Right lobe of liver (tissue), 6 donors: ENCODE data around the gene SHROOM2. TPM values are rescaled to one million over a fixed set of nuclear protein-coding genes. Genes with fewer than 3 reads are reported as not detected.

ENCODE experiments used
- ATAC-seq, 4 donors: fragments of 200-7000 bp; cut with Tn5 transposase; one replicate each; pipeline ENCODE4 v1.9.1; 2020; ENCODE audit warnings: mild to moderate bottlenecking in 4 of 4, moderate library complexity in 4 of 4
- DNase-seq, 3 donors: peaks; one replicate each; pipeline ENCODE4 v3.0.0-alpha.2; 2020
- H3K27ac ChIP-seq, 3 donors: fragments of 200-600 bp; one replicate each; pipeline ENCODE4 v1.8.0; 2022
- H3K27me3 ChIP-seq, 2 donors: fragments of 200-600 bp; one replicate each; pipeline ENCODE4 v1.8.0; 2022
- H3K36me3 ChIP-seq, 4 donors: fragments of 200-600 bp; sonication (generic) in 1 of 4; one replicate each; pipeline versions ENCODE4 v1.5.1 to v1.8.0; 2017 to 2022; ENCODE audit warnings: control low read depth in 1 of 4
- H3K4me1 ChIP-seq, 4 donors: fragments of 200-600 bp; sonication (generic) in 1 of 4; one replicate each; pipeline versions ENCODE4 v1.5.1 to v1.8.0; 2017 to 2022; ENCODE audit warnings: control low read depth in 1 of 4
- H3K4me3 ChIP-seq, 3 donors: fragments of 200-600 bp; one replicate each; pipeline ENCODE4 v1.8.0; 2022
- H3K9me3 ChIP-seq, 4 donors: fragments of 200-600 bp; sonication (generic) in 1 of 4; one replicate each; pipeline versions ENCODE4 v1.5.1 to v1.8.0; 2017 to 2022; ENCODE audit warnings: control low read depth in 1 of 4
- CTCF ChIP-seq, 4 donors: fragments of 200-600 bp in 3 of 4; fragments of 450-650 bp in 1 of 4; IDR thresholded peaks; one replicate each; pipeline versions ENCODE4 v1.5.1 to v1.8.0; 2016 to 2022; ENCODE audit warnings: antibody characterized with exemption in 4 of 4, mild to moderate bottlenecking in 2 of 4
- POLR2A ChIP-seq: fragments of 450-650 bp; IDR thresholded peaks from one replicate; pipeline ENCODE4 v1.6.1; 2017; ENCODE audit warnings: antibody characterized with exemption, mild to moderate bottlenecking
- WGBS: methylation state at CpG from one replicate; pipeline ENCODE4 v1.1.6; 2018; ENCODE audit warnings: low coverage, low lambda C conversion rate; ENCODE audit not compliant: insufficient coverage; ENCODE audit errors: missing lambda C conversion rate; 5-methylcytosine and 5-hydroxymethylcytosine counted together
- intact Hi-C, 2 donors: fragments of 100-400 bp; cut with DNase I; formaldehyde crosslinking; loops; one replicate each; pipeline versions ENCODE4 v1.11.2 to v1.14.1; 2022
- total RNA-seq, 6 experiments: library from RNA; depleted of rRNA in 2 of 6; stranded (reverse); fragments of >200 nt in 2 of 6; fragmentation: NEBNext Ultra II Directional in 3 of 6; extraction: Animal tissue kit (Norgen Biotek cat#: 25700) in 3 of 6; gene quantifications; one replicate each; pipeline versions ENCODE4 v1.1.0 to v1.2.4, GENCODE V29; 2016 to 2023
- donor health status: DM: no; HTN: yes; CAD: no.
- donor health status: DM: no; HTN: no; CAD: no.
- donor health status: DM: no; HTN: no; CAD: no.
- donor health status: DM: no; HTN: yes; CAD: no.
- donor health status: DM: no; HTN: yes; CAD: no.

Gene SHROOM2
- total RNA-seq, 6 experiments from 2014 or later, result 3.6 to 7.5 (median 3.9) TPM

GRCh38 chrX:9948406-9948805 lies 162.2 kb downstream of the SHROOM2 start:
- H3K4me1 ChIP-seq, result no peaks in the 10 kb centered on the region
- DNase-seq (no peak), ATAC-seq (no peak)
- peaks cover 0 to 6% (median 0%) of the 10 kb centered on the region in 4 donors for H3K36me3 ChIP-seq
- no peaks in the 10 kb centered on the region for H3K27me3 ChIP-seq
- no peak for TF ChIP-seq CTCF (IDR thresholded peaks at IDR 0.05)
- no peak for TF ChIP-seq POLR2A
- no peak overlapping the region for H3K27ac ChIP-seq
- H3K9me3 ChIP-seq, result no peaks in the 10 kb centered on the region
- intact Hi-C loops, result no loop called here
- WGBS, result 81% methylated on average over 8 of the region's 9 CpGs
- no peak overlapping the region for H3K4me3 ChIP-seq

GRCh38 chrX:9952300-9952699 lies 166.1 kb downstream of the SHROOM2 start:
- intact Hi-C loops, result no loop called here
- no peak overlapping the region for H3K27ac ChIP-seq
- 25% methylated on average over 1 of the region's 1 CpG for WGBS
- H3K27me3 ChIP-seq, result no peaks in the 10 kb centered on the region
- no peak for TF ChIP-seq CTCF (IDR thresholded peaks at IDR 0.05)
- no peak for TF ChIP-seq POLR2A
- DNase-seq (no peak), ATAC-seq (peak; percentile 64 to 91 (median 86))
- H3K36me3 ChIP-seq, result no peaks in the 10 kb centered on the region
- H3K4me1 ChIP-seq, result no peaks in the 10 kb centered on the region
- no peaks in the 10 kb centered on the region for H3K9me3 ChIP-seq
- H3K4me3 ChIP-seq, result no peak overlapping the region

GRCh38 chrX:9953396-9953795 lies 167.2 kb downstream of the SHROOM2 start:
- TF ChIP-seq POLR2A, result no peak
- TF ChIP-seq CTCF (IDR thresholded peaks at IDR 0.05), result no peak
- Histone ChIP-seq H3K4me1 (no peaks in the 10 kb centered on the region), H3K9me3 (no peaks in the 10 kb centered on the region), H3K4me3 (no peak overlapping the region), H3K36me3 (no peaks in the 10 kb centered on the region), H3K27ac (no peak overlapping the region), H3K27me3 (no peaks in the 10 kb centered on the region)
- intact Hi-C loops, result no loop called here
- 58% methylated on average over 1 of the region's 2 CpGs for WGBS
- DNase-seq (no peak), ATAC-seq (no peak)

GRCh38 chrX:9955506-9955905 lies 169.3 kb downstream of the SHROOM2 start:
- Histone ChIP-seq H3K36me3 (no peaks in the 10 kb centered on the region), H3K4me3 (no peak overlapping the region), H3K27ac (no peak overlapping the region), H3K9me3 (no peaks in the 10 kb centered on the region), H3K4me1 (no peaks in the 10 kb centered on the region), H3K27me3 (no peaks in the 10 kb centered on the region)
- ATAC-seq (no peak), DNase-seq (no peak)
- WGBS, result 85% methylated on average over 6 of the region's 6 CpGs
- no peak for TF ChIP-seq POLR2A
- intact Hi-C loops, result no loop called here

GRCh38 chrX:9957743-9958142 lies 171.5 kb downstream of the SHROOM2 start:
- no peak for TF ChIP-seq POLR2A
- no peak for TF ChIP-seq CTCF (IDR thresholded peaks at IDR 0.05)
- H3K4me1 ChIP-seq, result no peaks in the 10 kb centered on the region
- intact Hi-C loops, result no loop called here
- H3K27me3 ChIP-seq, result no peaks in the 10 kb centered on the region
- whole genome bisulfite sequencing, result 67% methylated on average over 8 of the region's 9 CpGs
- DNase-seq (no peak), ATAC-seq (no peak)
- H3K27ac ChIP-seq, result no peak overlapping the region
- H3K36me3 ChIP-seq, result no peaks in the 10 kb centered on the region
- no peaks in the 10 kb centered on the region for H3K9me3 ChIP-seq
- no peak overlapping the region for H3K4me3 ChIP-seq
